IMR-90 (cell line): ENCODE results near the gene IRAK1.

Experiments used
- CEBPB ChIP-seq: IDR thresholded peaks from 2 replicates; pipeline ENCODE4 v1.6.1; 2012; ENCODE audit warnings: low read depth, low read length, improper control_type of control experiment
- MAFK ChIP-seq: IDR thresholded peaks from 2 replicates; pipeline ENCODE4 v1.6.1; 2012; ENCODE audit warnings: low read depth, low read length, improper control_type of control experiment
- NFE2L2 ChIP-seq: fragments of 150-350 bp; IDR thresholded peaks from 2 replicates; pipeline ENCODE4 v1.6.1; 2016; ENCODE audit warnings: low read depth, mild to moderate bottlenecking, low read length
- POLR2A ChIP-seq: IDR thresholded peaks from 2 replicates; pipeline ENCODE4 v1.6.1; 2012; ENCODE audit warnings: mild to moderate bottlenecking, low read depth, low read length
- RAD21 ChIP-seq: IDR thresholded peaks from 2 replicates; pipeline ENCODE4 v1.6.1; 2012; ENCODE audit warnings: low read length, improper control_type of control experiment
- RCOR1 ChIP-seq: IDR thresholded peaks from 2 replicates; pipeline ENCODE4 v1.6.1; 2012; ENCODE audit warnings: mild to moderate bottlenecking, low read length, improper control_type of control experiment; ENCODE audit not compliant: insufficient replicate concordance
- RFX5 ChIP-seq: IDR thresholded peaks from 2 replicates; pipeline ENCODE4 v1.8.0; 2012; ENCODE audit warnings: low read depth, mild to moderate bottlenecking, low read length, moderate library complexity
- SMC3 ChIP-seq: fragments of 150-350 bp; IDR thresholded peaks from 2 replicates; pipeline ENCODE4 v1.6.1; 2016; ENCODE audit warnings: low read depth, mild to moderate bottlenecking, antibody characterized with exemption, low read length, moderate library complexity
- TF ChIP-seq, protein P1 (sequence below): conservative IDR thresholded peaks from 2 replicates; pipeline ENCODE4 v1.5.1; 2012; ENCODE audit warnings: mild to moderate bottlenecking, low read depth, low read length, improper control_type of control experiment
- TF ChIP-seq, protein P2 (sequence below): fragments of 150-350 bp; IDR thresholded peaks from 2 replicates; pipeline ENCODE4 v1.6.1; 2017; ENCODE audit warnings: mild to moderate bottlenecking, antibody characterized with exemption, low read length, low read depth
- TF ChIP-seq, protein P3 (sequence below): fragments of 150-350 bp; IDR thresholded peaks from 2 replicates; pipeline ENCODE4 v1.6.1; 2016; ENCODE audit warnings: low read depth, mild to moderate bottlenecking, low read length, moderate library complexity, borderline replicate concordance

DNA sequence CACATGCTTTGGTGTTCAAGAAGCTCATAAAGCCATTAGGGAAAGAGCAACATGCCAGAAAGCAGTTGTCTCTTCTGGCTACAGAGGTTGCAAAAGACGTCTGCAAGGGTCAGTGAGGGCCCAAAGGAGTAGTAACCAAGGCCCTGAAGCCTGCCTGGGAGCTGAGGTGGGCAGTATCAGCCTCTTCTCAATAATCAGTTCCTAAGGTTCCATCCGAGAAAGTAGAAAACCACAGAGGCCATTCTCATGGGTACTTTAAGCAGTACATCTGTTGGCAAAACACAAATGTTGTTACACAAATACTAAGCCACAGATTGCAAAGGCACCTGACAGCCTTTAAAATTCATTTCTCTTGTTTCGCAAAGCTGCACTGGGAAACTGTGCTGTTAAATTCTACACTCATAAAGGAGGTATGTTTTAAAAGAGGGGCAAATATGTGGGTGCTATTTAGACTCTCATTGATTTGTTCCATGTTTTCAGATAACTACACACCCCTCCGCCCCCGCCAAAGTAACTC, 40.1 kb upstream of the IRAK1 start:
- TF ChIP-seq, protein P1, sequence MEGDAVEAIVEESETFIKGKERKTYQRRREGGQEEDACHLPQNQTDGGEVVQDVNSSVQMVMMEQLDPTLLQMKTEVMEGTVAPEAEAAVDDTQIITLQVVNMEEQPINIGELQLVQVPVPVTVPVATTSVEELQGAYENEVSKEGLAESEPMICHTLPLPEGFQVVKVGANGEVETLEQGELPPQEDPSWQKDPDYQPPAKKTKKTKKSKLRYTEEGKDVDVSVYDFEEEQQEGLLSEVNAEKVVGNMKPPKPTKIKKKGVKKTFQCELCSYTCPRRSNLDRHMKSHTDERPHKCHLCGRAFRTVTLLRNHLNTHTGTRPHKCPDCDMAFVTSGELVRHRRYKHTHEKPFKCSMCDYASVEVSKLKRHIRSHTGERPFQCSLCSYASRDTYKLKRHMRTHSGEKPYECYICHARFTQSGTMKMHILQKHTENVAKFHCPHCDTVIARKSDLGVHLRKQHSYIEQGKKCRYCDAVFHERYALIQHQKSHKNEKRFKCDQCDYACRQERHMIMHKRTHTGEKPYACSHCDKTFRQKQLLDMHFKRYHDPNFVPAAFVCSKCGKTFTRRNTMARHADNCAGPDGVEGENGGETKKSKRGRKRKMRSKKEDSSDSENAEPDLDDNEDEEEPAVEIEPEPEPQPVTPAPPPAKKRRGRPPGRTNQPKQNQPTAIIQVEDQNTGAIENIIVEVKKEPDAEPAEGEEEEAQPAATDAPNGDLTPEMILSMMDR, result no peak
- TF ChIP-seq, protein P2, sequence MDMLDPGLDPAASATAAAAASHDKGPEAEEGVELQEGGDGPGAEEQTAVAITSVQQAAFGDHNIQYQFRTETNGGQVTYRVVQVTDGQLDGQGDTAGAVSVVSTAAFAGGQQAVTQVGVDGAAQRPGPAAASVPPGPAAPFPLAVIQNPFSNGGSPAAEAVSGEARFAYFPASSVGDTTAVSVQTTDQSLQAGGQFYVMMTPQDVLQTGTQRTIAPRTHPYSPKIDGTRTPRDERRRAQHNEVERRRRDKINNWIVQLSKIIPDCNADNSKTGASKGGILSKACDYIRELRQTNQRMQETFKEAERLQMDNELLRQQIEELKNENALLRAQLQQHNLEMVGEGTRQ, result no peak
- TF ChIP-seq SMC3 (no peak), MAFK (no peak), POLR2A (no peak), CEBPB (no peak), NFE2L2 (no peak), RCOR1 (no peak), RAD21 (no peak), RFX5 (no peak)
- TF ChIP-seq, protein P3, sequence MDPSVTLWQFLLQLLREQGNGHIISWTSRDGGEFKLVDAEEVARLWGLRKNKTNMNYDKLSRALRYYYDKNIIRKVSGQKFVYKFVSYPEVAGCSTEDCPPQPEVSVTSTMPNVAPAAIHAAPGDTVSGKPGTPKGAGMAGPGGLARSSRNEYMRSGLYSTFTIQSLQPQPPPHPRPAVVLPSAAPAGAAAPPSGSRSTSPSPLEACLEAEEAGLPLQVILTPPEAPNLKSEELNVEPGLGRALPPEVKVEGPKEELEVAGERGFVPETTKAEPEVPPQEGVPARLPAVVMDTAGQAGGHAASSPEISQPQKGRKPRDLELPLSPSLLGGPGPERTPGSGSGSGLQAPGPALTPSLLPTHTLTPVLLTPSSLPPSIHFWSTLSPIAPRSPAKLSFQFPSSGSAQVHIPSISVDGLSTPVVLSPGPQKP, result no peak
